PC-3 (cell line): ENCODE data around the gene PF4V1. TPM values are rescaled to one million over a fixed set of nuclear protein-coding genes. Genes with fewer than 3 reads are reported as not detected.

ENCODE experiments used
- ATAC-seq: fragments of 200-7000 bp; cut with Tn5 transposase; 2 replicates; pipeline ENCODE4 v1.9.1; 2020; ENCODE audit warnings: mild to moderate bottlenecking, moderate library complexity
- BruUV-seq: library from RNA; stranded (reverse); fragments of 400-500 nt; replicated peaks from 2 replicates; lab custom pipeline; 2021; lab: Mats Ljungman, UMichigan
- CTCF ChIA-PET: fragments of 300-600 bp; sonication (Branson Sonifier 250); formaldehyde crosslinking; loops from one replicate; lab custom pipeline; 2022; ENCODE audit warnings: antibody characterized with exemption; lab: Charles Lee
- POLR2A ChIA-PET: fragments of 300-600 bp; sonication (Branson Sonifier 250); formaldehyde crosslinking; loops from one replicate; lab custom pipeline; 2022; ENCODE audit warnings: antibody characterized with exemption; ENCODE audit not compliant: unreplicated experiment; lab: Charles Lee
- DNase-seq: peaks from one replicate; pipeline ENCODE4 v3.0.0-alpha.2; 2015
- H2AFZ ChIP-seq: fragments of 300-600 bp; sonication (generic); 2 replicates; pipeline ENCODE4 v1.6.0; 2016; ENCODE audit warnings: antibody characterized with exemption, low read length
- H3F3A ChIP-seq: fragments of 300-600 bp; sonication (generic); one replicate; pipeline ENCODE4 v1.6.0; 2017; ENCODE audit warnings: antibody characterized with exemption, low read length, control low read depth, mild to moderate bottlenecking; ENCODE audit not compliant: unreplicated experiment
- H3K27ac ChIP-seq: fragments of 300-600 bp; sonication (generic); 2 replicates; pipeline ENCODE4 v1.5.1; 2016; ENCODE audit warnings: mild to moderate bottlenecking, low read length
- H3K27me3 ChIP-seq: fragments of 300-600 bp; sonication (generic); 2 replicates; pipeline ENCODE4 v1.6.1; 2016; ENCODE audit warnings: low read length, mixed read lengths
- H3K36me3 ChIP-seq: fragments of 300-600 bp; sonication (generic); 2 replicates; pipeline ENCODE4 v1.6.1; 2016; ENCODE audit warnings: low read depth, mixed run types, low read length, mixed read lengths
- H3K4me1 ChIP-seq: fragments of 300-600 bp; sonication (generic); 2 replicates; pipeline ENCODE4 v1.5.1; 2016; ENCODE audit warnings: low read length; ENCODE audit not compliant: insufficient read depth
- H3K4me2 ChIP-seq: fragments of 300-600 bp; sonication (generic); 2 replicates; pipeline ENCODE4 v1.6.0; 2016; ENCODE audit warnings: low read length
- H3K4me3 ChIP-seq: fragments of 300-600 bp; sonication (generic); 2 replicates; pipeline ENCODE4 v1.5.1; 2016; ENCODE audit warnings: mild to moderate bottlenecking, low read length, mixed read lengths
- H3K79me2 ChIP-seq: fragments of 300-600 bp; sonication (generic); 2 replicates; pipeline ENCODE4 v1.6.1; 2017; ENCODE audit warnings: low read length, mixed read lengths
- H3K9ac ChIP-seq: fragments of 300-600 bp; sonication (generic); 2 replicates; pipeline ENCODE4 v1.6.0; 2016; ENCODE audit warnings: mild to moderate bottlenecking, low read length
- H3K9me2 ChIP-seq: fragments of 300-600 bp; sonication (generic); replicated peaks from 2 replicates; pipeline ENCODE4 v1.6.1; 2016; ENCODE audit warnings: mixed run types, low read length, mixed read lengths
- H3K9me3 ChIP-seq: fragments of 300-600 bp; sonication (generic); 2 replicates; pipeline ENCODE4 v1.6.1; 2016; ENCODE audit warnings: low read length, mixed read lengths
- H4K20me1 ChIP-seq: fragments of 300-600 bp; sonication (generic); 2 replicates; pipeline ENCODE4 v1.6.1; 2016; ENCODE audit warnings: low read length, mixed read lengths
- EZH2 ChIP-seq: fragments of 300-600 bp; sonication (generic); IDR thresholded peaks from one replicate; pipeline ENCODE4 v1.6.1; 2017; ENCODE audit warnings: antibody characterized with exemption, mild to moderate bottlenecking, low read length; ENCODE audit not compliant: unreplicated experiment
- EZH2phosphoT487 ChIP-seq: fragments of 300-600 bp; sonication (generic); IDR thresholded peaks from 2 replicates; pipeline ENCODE4 v1.6.1; 2018; ENCODE audit warnings: mild to moderate bottlenecking, antibody characterized with exemption, low read length, borderline replicate concordance
- intact Hi-C: fragments of 100-400 bp; cut with micrococcal nuclease; formaldehyde crosslinking; loops from 2 replicates; pipeline ENCODE4 v1.9.0; 2023
- total RNA-seq: library from RNA; depleted of rRNA; stranded (reverse); fragments of >200 nt; gene quantifications from 2 replicates; pipeline ENCODE4 v1.2.3, GENCODE V29; 2014
- TF ChIP-seq, protein P1 (sequence below): fragments of 300-600 bp; sonication (generic); conservative IDR thresholded peaks from 2 replicates; pipeline ENCODE4 v1.5.1; 2017; ENCODE audit warnings: antibody characterized with exemption, low read depth, mild to moderate bottlenecking, low read length

Gene PF4V1
- total RNA-seq, 1 experiment from 2014 or later: not detected

DNA sequence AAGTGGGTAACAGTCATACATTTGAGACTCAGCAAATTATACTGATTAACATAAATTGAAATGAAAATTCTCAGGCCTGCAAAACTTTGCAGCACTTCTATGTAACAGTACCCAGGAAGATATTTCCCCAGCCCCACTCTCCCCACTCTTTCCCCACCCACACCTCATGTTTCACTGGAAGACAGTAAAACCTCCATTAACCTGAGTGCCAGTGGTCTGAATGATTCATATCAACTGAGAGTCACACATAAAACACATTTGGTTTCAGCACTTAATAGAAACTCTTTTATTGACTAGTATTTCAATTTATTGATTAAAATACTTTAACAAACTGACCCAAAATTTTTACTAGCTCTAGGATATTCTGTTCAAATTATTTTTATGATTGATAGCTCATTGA is 9.7 kb upstream of the PF4V1 start:
- Histone ChIP-seq H4K20me1 (no peaks in the 10 kb centered on the region), H3K4me2 (peak overlapping the region; percentile 62), H3K27me3 (no peaks in the 10 kb centered on the region), H3K9me2 (no peaks in the 10 kb centered on the region), H3K4me3 (no peak overlapping the region), H3F3A (peaks cover 6% of the 10 kb centered on the region), H3K36me3 (no peaks in the 10 kb centered on the region), H2AFZ (no peak overlapping the region), H3K79me2 (peaks cover 5% of the 10 kb centered on the region; the same call in 1 of the 2 replicates), H3K9me3 (no peaks in the 10 kb centered on the region), H3K4me1 (peaks cover 63% of the 10 kb centered on the region), H3K27ac (peak overlapping the region; percentile 85), H3K9ac (peak overlapping the region; percentile 46)
- ATAC-seq (peak; percentile 53), DNase-seq (peak; percentile 69)
- ChIA-PET POLR2A (interaction anchor here (0.5 kb wide), 1 partner anchor 180 kb away, joined by 3 read pairs; no protein-coding TSS in a partner anchor), CTCF (interaction anchor here (0.6 to 2.0 kb wide), 3 partner anchors 21 to 1356 kb away, joined by 4 to 10 read pairs (median 5); no protein-coding TSS in a partner anchor)
- no TSS peak for BruUV-seq
- no peak for TF ChIP-seq EZH2phosphoT487
- TF ChIP-seq EZH2: no peak
- TF ChIP-seq, protein P1, sequence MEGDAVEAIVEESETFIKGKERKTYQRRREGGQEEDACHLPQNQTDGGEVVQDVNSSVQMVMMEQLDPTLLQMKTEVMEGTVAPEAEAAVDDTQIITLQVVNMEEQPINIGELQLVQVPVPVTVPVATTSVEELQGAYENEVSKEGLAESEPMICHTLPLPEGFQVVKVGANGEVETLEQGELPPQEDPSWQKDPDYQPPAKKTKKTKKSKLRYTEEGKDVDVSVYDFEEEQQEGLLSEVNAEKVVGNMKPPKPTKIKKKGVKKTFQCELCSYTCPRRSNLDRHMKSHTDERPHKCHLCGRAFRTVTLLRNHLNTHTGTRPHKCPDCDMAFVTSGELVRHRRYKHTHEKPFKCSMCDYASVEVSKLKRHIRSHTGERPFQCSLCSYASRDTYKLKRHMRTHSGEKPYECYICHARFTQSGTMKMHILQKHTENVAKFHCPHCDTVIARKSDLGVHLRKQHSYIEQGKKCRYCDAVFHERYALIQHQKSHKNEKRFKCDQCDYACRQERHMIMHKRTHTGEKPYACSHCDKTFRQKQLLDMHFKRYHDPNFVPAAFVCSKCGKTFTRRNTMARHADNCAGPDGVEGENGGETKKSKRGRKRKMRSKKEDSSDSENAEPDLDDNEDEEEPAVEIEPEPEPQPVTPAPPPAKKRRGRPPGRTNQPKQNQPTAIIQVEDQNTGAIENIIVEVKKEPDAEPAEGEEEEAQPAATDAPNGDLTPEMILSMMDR: no peak
- intact Hi-C loops: loop anchor here (5.0 kb wide), 2 partner anchors 116 to 236 kb away; no protein-coding TSS in a partner anchor

DNA sequence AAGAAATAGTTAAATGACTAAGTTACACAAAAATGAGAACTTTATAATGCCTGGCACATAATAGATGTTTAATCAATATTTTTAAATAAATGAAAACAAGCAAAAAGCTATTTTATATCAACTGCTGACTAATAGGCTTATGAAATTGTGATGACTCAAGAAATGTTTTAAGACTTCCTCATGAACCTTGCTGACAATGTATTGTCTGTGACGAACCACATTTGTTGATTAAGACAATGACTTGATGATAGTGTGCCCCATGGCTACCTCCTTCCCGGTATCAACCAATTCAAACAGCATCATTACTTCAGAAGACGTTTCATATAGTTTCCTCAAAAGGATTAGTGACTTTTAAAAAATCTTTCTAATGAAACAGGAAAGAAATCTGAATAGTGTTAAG is 8.8 kb upstream of the PF4V1 start:
- peak; percentile 95 for DNase-seq
- Histone ChIP-seq H3K4me2 (peak overlapping the region; percentile 62), H3K27ac (peak overlapping the region; percentile 85), H3K4me3 (peak overlapping the region; percentile 24), H3K36me3 (no peaks in the 10 kb centered on the region), H2AFZ (no peak overlapping the region), H3K9ac (peak overlapping the region; percentile 46; the same call in 1 of the 2 replicates), H3F3A (peaks cover 6% of the 10 kb centered on the region), H3K9me3 (no peaks in the 10 kb centered on the region), H3K27me3 (no peaks in the 10 kb centered on the region), H3K79me2 (no peaks in the 10 kb centered on the region), H4K20me1 (no peaks in the 10 kb centered on the region), H3K4me1 (peaks cover 53% of the 10 kb centered on the region), H3K9me2 (no peaks in the 10 kb centered on the region)
- TF ChIP-seq EZH2 (no peak), EZH2phosphoT487 (no peak)
- TF ChIP-seq, protein P1: no peak
- intact Hi-C loops: loop anchor here (2.0 to 5.0 kb wide), 4 partner anchors 14 to 237 kb away; no protein-coding TSS in a partner anchor
- ChIA-PET CTCF (interaction anchor here (2.0 kb wide), 1 partner anchor 20 kb away, joined by 10 read pairs; no protein-coding TSS in a partner anchor), POLR2A (no interaction called here)
- BruUV-seq: no TSS peak
- peak; percentile 82 for ATAC-seq

DNA sequence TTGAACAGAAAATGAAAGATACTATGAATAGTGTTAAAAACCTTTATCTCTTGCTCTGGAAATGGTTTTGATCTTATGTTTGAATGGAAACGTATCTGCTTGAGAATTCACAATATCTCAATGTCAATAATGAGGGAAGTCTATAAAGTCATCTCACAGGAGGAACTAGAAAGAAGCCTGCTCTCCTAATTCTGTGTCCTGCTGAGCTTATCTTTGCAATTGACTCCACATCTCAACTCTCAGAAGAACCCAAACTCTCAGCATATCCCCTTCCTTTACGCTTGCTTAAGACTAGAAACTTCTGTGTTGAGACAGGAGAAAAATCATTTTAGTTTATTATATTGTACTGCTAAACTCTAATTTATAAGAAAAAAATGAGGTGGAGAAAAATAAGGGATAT is 8.3 kb upstream of the PF4V1 start:
- peak overlapping the region; percentile 62 for H3K4me2 ChIP-seq
- POLR2A ChIA-PET: no interaction called here
- H3K36me3 ChIP-seq: no peaks in the 10 kb centered on the region

More for the DNA sequence above, 8.3 kb upstream of the PF4V1 start:
- Histone ChIP-seq H3K4me3 (peak overlapping the region; percentile 24), H3K9ac (peak overlapping the region; percentile 5; the same call in 1 of the 2 replicates), H3K27ac (peak overlapping the region; percentile 85), H2AFZ (no peak overlapping the region), H3K9me2 (no peaks in the 10 kb centered on the region), H4K20me1 (no peaks in the 10 kb centered on the region), H3K9me3 (no peaks in the 10 kb centered on the region), H3K4me1 (peaks cover 49% of the 10 kb centered on the region), H3F3A (peaks cover 6% of the 10 kb centered on the region), H3K27me3 (no peaks in the 10 kb centered on the region), H3K79me2 (no peaks in the 10 kb centered on the region)
- BruUV-seq: no TSS peak
- TF ChIP-seq, protein P1: no peak
- no peak for TF ChIP-seq EZH2
- TF ChIP-seq EZH2phosphoT487: no peak
- CTCF ChIA-PET: interaction anchor here (2.0 kb wide), 1 partner anchor 20 kb away, joined by 10 read pairs; no protein-coding TSS in a partner anchor
- no peak for DNase-seq
- intact Hi-C loops: loop anchor here (2.0 to 5.0 kb wide), 4 partner anchors 14 to 238 kb away; no protein-coding TSS in a partner anchor
- peak; percentile 5; the same call in 1 of the 2 replicates for ATAC-seq
